ENCODE measurements around the gene ATP5MC3.
"Not testable (repeated sequence)": the region's sequence is repeated elsewhere in the genome, so short reads cannot be mapped to it uniquely, and the experiment has no call there.

ATP5MC3 gene

DNA sequence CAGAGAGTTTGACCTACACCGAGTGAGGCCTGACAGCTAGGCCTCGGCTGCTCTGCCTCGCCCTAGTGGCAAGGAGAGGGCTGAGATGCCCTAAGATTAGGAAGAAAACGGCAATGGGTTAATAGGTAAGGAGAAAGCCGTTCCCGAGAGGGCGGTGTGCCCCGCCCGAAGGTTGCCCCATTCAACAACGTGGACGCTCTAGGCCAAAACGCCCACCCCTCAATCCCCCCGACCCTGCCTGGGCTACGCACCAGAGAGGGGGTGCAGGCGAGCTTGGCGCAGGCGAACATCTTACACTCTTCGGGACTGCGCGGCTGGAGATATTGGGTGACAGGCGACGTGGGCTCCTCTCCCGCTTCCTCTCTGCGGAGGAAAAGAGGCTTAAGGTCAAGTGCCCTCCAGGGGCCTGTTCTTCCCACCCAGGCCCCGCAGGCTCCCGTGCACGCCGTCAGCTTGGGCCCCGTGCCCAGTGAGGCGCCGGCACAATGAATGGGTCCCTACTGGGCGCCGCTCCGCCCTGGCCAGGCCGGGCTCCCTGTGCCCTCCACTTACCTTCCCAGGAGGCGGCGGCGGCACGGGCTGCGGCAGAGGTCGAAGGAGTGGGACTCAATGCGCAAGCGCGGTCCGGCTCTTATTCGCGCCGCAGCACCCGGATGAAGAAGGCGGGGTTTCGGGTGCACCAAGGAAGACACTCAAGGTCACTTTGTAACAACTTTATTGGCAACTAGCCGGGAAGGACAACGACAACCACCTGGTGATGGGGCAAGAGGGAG is at the start of gene ATP5MC3:
TSS of gene ATP5MC3 (minus strand) at position 607 of the 773 bp plus-strand sequence. CDS start at position 290, 317 bp downstream.
- peak; percentile 94 for DNase-seq

DNA sequence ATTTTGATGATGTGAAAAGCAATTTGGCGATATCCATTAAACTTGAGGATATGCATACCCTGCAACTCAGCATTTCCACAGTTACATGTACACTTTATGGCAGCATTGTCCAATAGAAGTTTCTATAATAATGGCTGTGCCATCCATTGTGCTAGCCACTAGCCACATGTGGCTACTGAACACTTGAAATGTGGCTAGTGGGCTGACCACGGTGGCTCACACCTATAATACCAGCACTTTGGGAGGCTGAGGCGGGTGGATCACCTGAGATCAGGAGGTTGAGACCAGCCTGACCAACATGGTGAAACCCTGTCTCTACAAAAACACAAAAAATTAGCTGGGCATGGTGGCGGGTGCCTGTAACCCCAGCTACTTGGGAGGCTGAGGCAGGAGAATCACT is 47.1 kb upstream of the ATP5MC3 start:
- DNase-seq = not testable (repeated sequence)

DNA sequence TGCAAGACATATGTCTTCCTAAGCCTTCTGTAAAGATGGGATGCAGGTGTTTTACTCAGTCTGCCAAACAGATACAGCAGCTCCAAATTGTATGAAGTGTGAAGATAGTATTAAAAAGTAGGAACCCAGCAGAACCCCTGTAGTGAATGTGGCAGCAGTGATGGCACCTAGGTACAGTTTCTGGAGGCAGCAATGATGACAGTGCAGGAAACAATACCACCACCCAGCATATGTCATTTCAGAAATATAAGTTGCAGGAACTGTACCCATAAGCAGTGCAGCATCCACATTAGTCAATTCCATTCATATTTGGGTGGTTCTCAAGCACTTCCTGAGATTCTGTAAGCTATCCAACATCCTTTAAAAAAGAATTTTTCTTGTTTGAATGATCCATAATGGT is 46.7 kb upstream of the ATP5MC3 start:
- DNase-seq = no peak

DNA sequence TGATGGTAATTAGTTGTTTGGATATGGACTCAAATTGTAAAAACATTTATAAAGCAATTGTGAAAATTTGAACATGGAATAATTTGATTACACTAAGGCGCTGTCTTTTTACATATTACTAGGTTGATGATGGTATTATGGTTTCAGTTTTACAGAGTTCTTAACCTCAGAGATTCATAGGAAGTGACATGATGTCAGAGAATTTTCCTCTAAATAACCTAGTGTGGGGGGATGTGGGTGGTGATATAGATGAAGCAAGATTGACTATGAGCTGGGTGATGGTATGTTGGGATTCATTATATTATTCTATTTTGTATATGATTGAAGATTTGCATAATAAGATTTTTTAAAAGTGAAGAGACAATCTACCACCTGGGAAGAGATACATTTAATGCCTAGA is 45.9 kb upstream of the ATP5MC3 start:
- no peak for DNase-seq

DNA sequence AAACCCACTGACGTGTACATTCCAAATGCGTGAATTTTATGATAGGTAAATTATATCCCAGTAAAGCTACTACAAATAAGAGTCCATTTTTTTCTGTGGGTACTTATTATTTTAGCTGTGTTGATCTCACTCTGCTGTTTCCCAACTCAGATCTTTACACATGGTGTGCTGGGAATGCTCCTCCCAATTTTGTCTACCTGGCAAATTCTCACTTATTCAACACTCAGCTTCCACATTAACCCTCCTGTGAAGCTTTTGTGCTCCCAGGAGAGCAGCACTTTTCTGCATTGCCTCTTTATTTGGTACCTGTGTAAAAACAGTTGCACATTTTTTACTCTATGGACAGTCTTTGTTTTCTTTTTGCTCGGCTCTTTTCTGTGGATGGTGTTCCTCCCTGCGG is 38.6 kb upstream of the ATP5MC3 start:
- DNase-seq = no peak

DNA sequence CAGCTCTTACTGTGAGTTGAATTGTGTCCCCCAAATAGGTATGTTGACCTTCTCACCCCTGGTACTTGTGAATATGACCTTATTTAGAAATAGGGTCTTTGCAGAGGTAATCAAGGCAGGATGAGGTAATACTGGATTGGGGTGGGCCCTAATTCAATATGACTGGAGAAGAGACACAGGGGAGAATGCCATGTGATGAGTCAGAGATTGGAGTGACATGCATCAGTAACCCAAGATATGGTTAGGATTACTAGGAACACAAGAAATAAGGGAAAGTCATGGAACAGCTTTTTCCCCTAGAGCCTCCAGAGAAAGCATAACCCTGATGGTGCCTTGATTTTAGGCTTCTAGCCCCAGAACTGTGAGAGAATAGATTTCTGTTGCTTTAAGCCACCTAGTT is 37.0 kb upstream of the ATP5MC3 start:
- no peak for DNase-seq

DNA sequence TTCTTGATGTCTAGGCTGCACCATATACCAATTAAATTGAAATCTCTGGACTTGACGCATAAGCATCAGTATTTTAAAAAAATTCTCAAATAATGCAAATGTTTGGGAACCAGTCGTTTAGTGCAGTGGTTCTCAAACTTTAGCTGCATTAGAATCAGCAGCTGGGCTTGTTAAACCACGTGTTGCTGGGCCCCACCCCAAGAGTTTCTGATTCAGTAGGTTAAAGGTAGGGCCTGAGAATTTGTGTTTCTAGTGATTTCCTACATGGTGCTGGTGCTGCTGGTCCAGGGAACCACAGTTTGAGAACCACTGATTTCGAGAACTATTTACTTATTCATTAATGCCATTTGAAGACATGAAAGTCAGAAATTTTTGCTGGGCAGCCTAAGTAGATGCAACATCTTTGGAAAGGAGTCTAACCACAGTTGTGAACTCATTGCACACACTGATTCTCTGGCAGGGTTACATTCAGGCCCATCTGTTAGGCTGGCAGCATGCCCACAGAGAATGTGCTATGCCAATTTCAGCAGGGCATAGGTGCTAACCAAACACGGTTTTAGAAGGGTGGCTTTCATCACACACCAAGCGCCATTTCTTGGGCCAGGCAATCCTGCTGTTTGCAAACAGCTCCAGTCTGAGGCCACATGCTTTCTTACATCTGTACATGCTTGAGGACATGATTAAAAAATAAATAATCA is 26.4 kb upstream of the ATP5MC3 start:
- peak; percentile 96 for DNase-seq

DNA sequence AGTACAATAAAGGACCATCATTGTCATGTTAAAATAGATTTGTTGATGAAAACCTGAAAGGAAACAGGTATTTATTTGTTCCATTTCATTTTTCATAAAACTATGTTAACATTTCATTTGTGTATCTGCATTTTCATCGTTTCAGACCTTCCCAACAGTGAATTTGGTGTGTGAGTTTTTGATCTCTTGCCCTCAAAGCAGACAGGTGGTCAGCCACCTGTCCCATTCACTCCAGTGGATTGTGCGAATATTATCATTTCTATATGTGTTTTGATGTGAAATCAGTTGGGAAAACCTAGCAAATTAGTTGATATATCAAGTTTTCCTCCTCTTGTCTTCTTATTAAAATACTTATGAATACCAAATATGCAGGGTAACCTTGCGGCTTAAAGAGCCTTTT is 25.4 kb upstream of the ATP5MC3 start:
- peak; percentile 2 for DNase-seq

DNA sequence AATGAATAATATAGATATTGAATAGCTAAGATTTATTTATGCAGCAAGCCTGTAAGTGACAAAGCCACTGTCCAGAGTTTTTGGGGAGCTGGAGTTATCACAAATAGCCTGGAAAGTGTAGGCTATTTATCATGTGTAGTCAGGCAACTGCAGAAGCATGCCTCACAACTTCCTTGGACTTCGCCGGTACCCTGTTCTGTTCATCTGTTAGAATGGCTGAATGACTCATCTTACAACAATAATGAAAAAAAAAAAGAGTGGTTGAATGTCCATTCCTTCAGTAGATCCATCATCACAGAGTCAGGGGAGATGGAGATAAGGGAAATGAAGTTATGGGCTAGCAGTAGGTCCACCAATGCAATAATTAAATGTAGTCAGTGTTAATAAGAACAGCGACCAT is 24.0 kb upstream of the ATP5MC3 start:
- DNase-seq = no peak

DNA sequence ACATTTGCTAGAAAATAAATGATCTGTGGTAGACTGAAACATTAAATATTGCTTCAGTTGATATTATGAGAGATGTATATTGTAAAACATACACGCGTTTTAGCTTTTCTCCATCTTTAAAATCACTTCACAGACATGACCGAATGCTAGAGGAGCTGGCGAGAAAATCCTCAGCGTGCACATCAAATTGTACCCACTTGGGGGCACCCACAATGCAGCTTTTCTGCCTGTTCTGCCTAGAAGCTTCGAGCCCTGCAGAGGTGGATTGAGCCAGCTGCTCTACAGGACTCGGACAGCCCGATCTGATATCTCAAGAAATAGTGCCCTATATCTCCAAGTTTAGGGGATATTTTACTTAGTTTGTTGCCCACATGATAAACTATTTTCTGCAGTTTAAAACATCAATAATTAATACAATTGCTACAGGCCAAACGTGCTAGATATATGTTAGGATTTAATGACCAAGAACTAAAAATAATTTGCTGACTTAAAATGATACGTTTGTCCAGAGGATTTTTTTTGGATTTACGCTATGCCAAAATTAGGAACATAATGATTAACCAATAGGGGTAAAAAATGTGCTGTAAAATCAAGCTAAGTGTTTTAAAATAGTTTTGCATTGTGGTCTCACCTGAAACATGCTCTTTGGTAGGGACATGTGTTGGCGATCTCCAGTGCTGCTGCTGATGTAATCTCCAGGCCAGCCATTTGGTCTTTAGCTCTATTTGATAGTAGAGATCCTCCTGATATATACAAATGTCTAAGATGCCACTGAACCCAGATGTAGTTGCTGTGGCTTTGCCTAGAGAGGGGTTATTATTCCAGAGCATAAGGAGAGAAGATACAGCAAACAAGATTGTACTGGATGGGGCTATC is 22.3 kb upstream of the ATP5MC3 start:
- peak; percentile 83 for DNase-seq

DNA sequence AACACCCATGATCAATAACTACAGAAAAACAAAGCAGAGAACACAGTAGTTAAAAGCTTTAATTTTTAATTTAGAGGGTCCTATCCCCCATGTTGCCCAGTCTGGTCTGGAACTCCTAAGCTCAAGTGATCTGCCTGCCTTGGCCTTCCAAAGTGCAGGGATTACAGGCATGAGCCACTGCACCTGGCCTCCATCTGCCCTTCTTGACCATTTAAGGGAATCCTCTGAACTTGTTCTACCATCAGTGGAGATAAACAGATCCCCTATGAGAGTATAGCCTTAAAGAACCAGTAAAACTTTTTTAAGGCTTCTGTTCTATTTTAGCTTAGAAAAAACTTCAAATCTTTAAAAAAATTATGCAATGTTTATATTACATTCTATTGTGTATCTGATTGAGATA is 13.5 kb upstream of the ATP5MC3 start:
- no peak for DNase-seq

DNA sequence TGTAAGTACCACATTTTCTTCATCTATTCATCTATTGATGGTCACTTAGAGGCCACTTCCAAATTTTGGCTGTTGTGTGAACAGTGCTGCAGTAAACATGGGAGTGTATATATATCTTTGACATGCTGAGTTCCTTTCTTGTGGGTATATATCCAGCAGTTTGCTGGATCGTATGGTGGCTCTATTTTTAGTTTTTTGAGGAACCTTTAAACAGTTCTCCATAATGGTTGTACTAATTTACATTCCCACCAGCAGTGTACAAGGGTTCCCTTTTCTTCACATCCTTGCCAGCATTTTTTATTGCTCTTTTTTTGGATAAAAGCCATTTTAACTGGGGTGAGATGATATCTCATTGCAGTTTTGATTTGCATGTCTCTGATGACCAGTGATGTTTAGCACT is 7.3 kb upstream of the ATP5MC3 start:
- DNase-seq = no peak

DNA sequence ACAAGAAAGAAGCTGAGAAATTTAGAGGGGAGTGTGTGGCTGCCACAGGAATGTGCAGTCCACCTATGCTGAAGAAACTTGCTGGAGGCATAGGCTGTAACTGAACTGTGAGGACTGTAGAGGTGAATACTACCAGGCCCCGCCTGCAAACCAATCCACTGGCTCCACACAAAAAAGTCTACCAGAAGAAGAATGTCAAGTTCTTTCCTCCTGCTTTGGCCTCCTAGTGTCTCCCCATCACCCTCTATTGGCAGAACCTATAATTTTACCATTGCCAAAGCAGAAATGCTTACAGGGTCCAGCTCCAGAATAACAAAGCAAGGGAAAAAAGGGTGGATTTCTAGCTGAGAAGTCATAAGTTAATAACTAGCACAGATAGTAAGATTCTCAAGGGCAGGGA is 5.9 kb upstream of the ATP5MC3 start:
- DNase-seq = peak; percentile 19

DNA sequence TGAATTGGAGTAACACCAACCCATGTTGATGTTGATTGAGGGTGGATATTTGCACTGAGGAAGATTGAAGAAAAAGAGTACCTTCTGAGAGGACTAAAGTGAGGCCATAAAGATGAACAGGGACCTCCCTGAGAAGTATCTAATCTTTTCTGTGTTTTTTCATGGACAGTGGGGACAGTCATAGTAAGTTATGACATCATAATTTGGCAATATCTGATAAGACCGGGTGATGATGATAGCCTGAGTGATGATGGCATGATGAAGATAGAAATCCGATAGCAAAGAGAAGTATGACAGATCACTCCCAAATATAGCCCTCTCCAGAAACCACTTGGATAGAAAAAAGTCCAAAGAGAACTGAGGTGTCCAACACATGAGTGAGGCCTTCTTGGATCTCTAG is 2.2 kb upstream of the ATP5MC3 start:
- DNase-seq = no peak

DNA sequence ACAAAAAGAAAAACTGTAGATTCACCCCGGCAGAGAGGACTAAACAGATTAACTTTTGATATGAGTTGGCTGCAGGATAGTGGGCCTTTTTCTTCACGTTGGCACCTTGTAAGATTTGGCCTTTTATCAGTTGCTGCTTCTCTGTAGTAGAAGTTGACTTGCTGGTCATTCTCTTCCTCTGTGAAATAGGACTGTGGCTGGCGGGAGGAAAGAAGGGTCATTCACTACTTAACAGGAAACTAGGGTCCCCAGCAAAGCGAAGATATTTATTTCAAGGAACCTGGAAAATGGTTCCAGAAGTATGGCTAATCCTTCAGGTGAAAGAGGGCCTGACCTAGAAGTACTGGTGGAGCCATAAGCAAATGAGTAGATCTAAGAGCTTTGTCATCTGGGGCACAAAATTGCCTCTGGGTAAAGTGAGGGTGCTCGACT is 383 bp upstream of the ATP5MC3 start:
- DNase-seq = no peak

DNA sequence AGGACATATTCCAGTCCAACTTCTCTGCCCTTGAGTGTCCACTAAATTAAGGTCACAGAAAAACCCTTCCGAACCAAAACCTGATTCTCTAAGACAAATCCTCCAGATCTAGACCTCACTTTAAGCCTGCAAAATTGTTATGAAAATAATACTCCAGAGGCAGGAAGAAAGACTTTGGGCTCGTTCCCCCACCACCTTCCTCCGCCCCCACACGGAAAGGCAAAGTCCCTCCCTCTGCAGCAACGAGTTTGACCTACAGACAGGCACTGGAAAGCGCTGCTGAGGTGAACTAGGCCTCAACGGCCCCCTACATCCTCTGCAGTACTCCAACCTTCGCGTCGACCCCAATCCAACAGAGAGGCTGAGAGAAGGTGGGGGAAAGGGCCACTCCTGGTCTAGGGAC is 808 bp downstream of the ATP5MC3 start:
- peak; percentile 66 for DNase-seq

DNA sequence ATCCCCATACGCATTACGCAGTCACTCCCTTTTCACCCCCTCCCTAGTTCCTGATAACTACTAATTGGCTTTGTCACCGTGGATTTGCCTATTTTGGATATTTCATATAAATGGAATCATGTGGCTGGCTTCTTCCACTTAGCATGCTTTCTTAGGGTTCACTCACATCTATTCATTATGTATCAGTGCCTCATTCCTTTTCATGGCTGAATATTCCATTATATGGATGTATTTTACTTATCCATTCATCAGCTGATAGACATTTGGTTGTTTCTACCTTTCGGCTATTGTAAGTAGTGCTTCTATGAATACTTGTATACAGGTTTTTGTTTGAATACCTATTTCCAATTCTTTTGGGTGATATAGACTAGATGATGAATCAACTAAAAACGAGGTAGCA is 4.9 kb downstream of the ATP5MC3 start:
- no peak for DNase-seq

DNA sequence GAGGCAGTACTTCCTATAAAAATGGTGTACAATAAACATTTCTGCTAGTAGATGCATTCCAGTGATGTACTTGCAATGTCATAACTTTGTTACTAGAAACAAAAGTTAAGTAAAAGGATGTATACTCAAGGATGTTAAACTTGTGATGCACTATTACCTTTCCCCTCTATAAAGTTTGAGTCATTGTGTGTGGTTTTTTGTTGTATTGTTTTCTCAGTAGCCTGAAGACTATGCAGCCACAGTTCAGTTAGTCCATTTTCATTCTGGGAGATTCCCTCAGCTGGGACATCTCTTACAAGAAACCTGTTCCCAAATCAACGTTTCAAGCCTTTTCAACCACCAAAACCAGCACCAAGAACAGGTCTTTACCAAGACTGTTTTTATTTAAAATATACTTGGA is 5.6 kb downstream of the ATP5MC3 start:
- DNase-seq = no peak

DNA sequence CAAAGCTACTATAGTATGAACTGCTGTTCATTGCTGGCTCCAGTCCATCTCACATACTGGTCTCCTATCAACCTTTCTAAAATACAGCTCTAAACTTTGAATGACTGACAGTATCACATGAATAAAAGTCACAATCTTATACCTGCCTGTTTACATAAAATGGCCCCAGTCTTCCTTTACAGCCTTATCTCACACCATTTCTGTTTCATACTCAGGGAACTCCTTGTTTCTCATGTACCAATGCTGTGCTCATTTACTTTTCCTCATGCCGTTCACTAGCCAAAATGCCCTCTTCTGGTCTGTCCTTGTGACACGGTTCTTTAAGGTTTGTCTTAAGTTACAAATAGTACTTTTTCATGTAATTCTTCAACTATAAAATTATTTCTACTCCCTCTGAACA is 6.2 kb downstream of the ATP5MC3 start:
- DNase-seq = no peak

DNA sequence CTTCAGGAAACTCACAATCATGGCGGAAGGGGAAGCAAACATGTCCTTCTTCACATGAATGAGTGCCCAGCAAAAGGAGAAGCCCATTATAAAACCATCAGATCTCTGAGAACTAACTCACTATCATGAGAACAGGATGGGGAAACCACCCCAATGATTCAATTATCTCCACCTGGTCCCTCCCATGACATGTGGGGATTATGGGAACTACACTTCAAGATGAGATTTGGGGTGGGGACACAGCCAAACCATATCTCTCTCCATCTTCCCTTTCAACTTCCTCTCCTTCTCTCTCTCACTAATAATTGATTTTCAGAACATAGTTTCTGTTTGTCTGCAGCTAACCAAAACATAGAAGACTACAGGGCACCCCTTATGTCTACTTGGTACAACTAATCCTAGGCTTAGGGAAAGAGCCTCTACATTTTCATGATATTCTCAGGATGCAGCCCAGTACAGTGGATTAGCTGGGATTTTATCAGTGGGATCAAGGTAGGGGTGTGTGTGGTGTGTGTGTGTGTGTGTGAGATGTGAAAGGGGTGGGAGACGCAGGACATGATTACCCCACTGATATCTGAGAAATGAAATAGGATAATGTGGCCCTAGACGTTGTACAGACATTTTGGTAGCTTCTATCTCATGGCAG is 10.7 kb downstream of the ATP5MC3 start:
- DNase-seq = no peak

DNA sequence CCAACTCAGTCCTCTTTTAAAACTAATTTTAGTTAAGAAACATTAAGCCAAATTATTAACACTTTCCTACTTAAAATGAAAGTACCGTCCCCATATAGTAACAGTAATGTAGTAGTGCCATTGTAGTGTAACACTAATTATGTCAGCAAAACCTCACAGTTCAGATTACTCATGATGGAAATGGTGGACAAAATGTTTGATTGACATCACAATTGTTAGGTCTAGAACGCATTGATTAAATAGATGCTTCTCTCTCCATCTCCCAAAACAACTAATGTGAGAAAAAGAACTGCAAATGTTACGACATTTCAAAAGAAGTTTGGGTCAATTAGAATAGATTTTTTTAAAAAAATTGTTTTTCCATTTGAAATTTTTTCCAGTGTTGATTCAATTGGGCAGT is 12.3 kb downstream of the ATP5MC3 start:
- peak; percentile 3 for DNase-seq

DNA sequence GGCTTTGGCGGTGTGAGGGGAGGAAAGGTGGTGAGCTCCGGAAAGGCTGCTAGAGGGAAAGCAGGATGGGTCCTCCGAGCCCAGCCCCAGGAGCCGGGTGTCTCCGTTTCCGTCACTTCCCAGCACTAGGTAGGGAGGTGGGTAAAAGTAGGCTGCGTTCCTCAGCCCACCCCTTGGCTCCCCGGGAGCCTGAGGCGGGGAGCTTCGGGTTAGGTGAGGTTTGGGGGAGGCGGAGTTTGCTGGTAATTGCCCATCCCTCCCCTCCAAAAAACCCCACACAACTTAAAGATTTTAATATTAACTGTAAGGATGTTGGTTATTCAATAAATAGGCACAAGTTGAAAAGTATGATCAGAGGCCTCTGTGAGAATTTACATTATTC is 13.0 kb downstream of the ATP5MC3 start:
- no peak for DNase-seq
